GM13977 (cell line): ENCODE results near the gene ERBB2.
A peak's percentile ranks its signal among the peaks of the same experiment; 100 is the strongest.

Experiments used
- DNase-seq: peaks from one replicate; pipeline ENCODE4 v3.0.0; 2012; ENCODE audit warnings: low spot score
- in situ Hi-C: fragments of 300-500 bp; cut with MboI; formaldehyde crosslinking; loops from one replicate; pipeline ENCODE4 v1.12.0; 2022; ENCODE audit warnings: low sequenced_read_pairs, low pct_unique_long_range_greater_than_20kb, mixed read lengths, inconsistent platforms; ENCODE audit not compliant: unreplicated experiment
- TF ChIP-seq, protein P1 (sequence below): IDR thresholded peaks from 2 replicates; pipeline ENCODE4 v1.5.1; 2012; ENCODE audit warnings: mild to moderate bottlenecking, control low read depth; ENCODE audit not compliant: insufficient read depth; ENCODE audit errors: extremely low read depth, missing control alignments

The ERBB2 gene

DNA sequence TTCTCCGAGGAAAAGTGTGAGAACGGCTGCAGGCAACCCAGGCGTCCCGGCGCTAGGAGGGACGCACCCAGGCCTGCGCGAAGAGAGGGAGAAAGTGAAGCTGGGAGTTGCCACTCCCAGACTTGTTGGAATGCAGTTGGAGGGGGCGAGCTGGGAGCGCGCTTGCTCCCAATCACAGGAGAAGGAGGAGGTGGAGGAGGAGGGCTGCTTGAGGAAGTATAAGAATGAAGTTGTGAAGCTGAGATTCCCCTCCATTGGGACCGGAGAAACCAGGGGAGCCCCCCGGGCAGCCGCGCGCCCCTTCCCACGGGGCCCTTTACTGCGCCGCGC is at the start of gene ERBB2:
Gene ERBB2, plus strand, starts transcription at position 247 of the 330 bp plus-strand sequence. CDS start 175 bp downstream, outside the sequence.
- in situ Hi-C loops, result no loop called here
- no peak for DNase-seq
- TF ChIP-seq, protein P1, sequence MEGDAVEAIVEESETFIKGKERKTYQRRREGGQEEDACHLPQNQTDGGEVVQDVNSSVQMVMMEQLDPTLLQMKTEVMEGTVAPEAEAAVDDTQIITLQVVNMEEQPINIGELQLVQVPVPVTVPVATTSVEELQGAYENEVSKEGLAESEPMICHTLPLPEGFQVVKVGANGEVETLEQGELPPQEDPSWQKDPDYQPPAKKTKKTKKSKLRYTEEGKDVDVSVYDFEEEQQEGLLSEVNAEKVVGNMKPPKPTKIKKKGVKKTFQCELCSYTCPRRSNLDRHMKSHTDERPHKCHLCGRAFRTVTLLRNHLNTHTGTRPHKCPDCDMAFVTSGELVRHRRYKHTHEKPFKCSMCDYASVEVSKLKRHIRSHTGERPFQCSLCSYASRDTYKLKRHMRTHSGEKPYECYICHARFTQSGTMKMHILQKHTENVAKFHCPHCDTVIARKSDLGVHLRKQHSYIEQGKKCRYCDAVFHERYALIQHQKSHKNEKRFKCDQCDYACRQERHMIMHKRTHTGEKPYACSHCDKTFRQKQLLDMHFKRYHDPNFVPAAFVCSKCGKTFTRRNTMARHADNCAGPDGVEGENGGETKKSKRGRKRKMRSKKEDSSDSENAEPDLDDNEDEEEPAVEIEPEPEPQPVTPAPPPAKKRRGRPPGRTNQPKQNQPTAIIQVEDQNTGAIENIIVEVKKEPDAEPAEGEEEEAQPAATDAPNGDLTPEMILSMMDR, result no peak

DNA sequence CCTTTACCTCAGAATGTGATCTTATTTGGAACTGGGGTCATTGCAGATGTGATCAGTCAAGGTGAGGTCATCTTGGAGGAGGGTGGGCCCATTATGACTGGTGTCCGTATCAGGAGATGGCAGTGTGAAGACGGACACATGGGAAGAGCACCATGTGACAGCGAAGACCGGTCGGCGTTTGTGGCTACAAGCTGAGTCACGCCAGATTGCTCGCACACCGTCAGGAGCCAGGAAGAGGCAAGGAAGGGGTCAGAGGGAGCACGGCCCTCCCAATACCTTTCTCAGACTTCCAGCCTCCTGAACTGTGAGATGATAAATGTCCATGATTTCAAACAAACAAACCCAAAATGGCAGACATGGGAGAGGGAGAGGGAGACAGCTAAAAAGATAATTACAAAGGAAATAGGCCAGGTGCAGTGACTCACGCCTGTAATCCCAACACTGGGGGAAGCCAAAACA is 49.7 kb upstream of the ERBB2 start:
- in situ Hi-C loops, result no loop called here
- DNase-seq, result no peak
- TF ChIP-seq, protein P1, result no peak

DNA sequence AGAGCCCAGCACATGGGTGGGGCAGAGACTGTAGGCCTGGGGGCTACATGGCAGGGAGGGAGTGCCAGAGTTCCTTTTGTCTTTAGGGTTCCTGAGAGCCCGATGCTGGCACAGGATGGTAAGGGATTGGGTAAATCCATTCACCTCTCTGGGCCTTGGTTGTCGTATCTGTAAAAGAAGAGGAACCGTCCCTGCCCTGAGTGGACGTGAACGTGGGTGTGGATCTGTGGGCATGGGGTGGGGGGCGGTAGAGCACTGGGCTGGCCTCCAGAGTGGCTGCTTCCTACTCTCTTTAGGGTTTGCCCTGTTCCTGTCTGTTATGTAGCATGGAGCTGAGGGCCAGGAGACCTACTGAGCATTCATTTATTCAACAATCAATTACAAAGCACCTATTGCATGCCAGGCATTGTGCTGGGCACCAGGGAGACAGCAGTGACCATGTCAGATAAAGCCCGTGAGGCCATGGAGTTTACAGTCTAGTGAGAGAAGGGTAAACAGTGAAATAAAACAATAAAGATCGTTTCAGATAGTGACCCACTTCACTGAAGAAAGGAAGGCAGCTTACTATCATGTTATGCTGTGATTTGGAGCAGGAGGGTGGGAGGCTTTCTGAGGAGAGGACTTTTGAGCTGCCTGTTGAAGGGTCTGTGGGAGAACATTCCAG is 47.8 kb upstream of the ERBB2 start:
- TF ChIP-seq, protein P1, result no peak
- no peak for DNase-seq
- in situ Hi-C loops, result no loop called here

DNA sequence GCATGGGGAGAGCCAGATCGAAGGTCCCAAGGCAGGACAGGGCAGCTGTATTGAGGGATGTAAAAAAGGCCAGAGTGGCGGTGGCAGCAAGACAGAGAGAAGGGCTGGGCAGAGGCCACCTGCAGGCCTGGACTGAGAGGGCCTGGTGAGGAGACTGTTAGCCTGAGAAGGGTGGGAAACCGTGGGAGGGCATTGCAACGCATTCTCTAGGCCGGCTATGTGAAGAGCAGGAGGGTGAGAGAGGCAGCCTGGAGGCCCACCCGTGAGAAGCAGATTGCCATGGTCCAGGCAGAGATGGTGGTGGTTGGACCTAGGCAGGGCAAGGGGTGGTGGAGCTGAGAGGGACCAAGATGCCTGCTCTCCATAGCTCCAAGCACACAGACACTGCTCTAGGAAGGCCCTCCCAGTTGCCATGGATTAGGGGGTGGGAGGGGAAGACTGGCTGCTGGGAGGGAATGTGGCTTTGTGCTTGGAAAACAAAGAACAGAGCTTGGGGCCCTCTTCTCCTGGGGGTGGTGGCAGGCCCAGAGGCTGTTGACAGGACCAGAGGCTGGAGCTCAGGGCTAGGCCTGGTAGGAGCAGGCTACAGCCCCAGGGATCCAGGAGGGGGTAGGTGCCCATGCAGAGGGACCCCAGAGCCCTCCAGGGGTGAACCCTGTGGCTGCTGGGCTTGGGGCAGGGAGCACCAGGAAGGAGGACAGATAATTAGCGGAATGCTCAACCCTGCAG is 47.1 kb upstream of the ERBB2 start:
- TF ChIP-seq, protein P1, result no peak
- DNase-seq, result no peak
- in situ Hi-C loops, result no loop called here

DNA sequence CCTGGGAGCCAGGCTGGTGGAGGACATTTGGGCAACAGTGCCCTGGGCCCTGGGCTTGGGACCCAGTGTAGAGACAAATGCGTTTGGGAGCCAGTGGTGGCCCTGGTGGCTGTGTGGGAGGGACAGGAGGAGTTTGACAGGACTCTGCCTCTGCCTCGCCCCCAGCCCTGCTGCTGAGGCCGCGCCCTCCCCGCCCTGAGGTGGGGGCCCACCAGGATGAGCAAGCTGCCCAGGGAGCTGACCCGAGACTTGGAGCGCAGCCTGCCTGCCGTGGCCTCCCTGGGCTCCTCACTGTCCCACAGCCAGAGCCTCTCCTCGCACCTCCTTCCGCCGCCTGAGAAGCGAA is 46.6 kb upstream of the ERBB2 start:
- TF ChIP-seq, protein P1, result no peak
- DNase-seq, result no peak
- in situ Hi-C loops, result no loop called here

DNA sequence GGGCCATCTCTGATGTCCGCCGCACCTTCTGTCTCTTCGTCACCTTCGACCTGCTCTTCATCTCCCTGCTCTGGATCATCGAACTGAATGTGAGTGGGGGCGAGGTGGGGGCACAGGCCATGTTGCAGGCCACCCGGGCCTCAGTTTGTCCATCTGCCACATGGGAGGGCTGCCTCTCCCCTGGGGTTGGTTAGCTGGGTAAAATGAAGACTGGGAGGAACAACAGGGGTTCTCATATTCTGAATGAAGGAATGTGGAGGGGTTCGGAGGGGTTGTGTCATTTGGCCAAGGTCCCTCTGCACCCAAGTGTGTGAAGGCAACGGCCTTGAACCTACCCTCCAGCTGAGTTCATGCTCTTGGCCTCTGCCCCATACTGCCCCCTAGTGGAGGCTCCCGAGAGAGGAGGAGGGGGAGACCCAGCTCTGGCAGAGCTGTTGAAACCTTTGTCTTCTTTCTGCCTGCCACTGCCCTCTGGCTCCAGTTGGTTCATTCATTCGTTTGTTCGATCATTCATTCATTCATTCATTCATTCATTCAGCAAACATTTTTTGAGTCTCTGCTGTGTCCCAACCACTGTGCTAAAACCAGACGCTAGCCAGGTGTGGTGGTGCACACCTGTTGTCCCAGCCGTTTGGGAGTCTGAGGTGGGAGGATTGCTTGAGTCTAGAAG is 46.1 kb upstream of the ERBB2 start:
- TF ChIP-seq, protein P1, result peak; percentile 92
- in situ Hi-C loops, result no loop called here
- DNase-seq, result peak; percentile 94
